ENCODE data around the gene SPNS3.
A peak's percentile ranks its signal among the peaks of the same experiment; 100 is the strongest.

SPNS3 gene, protein sequence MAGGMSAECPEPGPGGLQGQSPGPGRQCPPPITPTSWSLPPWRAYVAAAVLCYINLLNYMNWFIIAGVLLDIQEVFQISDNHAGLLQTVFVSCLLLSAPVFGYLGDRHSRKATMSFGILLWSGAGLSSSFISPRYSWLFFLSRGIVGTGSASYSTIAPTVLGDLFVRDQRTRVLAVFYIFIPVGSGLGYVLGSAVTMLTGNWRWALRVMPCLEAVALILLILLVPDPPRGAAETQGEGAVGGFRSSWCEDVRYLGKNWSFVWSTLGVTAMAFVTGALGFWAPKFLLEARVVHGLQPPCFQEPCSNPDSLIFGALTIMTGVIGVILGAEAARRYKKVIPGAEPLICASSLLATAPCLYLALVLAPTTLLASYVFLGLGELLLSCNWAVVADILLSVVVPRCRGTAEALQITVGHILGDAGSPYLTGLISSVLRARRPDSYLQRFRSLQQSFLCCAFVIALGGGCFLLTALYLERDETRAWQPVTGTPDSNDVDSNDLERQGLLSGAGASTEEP

DNA sequence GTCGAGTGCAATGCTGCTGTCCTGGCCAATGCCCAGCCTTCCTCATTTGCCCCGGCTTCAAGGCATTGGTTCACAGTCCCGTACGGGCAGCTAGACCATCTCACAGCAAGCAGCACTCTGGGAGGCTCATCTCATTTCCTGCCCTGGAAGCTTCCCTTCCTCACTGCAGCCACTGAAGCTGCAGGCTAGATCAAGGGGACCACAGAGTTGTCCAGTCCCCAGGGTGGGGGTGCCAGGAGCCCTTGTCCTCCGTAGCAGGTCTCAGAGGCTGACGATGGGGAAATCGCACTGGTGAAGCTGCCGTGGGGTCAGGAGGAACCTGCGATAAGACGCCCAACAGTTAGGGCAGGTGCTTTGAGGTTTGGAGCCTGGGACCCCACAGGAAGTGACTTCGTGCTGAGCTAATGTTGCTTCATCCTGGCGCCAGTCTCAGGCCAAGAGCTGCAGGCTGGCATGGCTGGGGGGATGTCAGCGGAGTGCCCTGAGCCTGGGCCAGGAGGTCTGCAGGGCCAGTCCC is at the start of gene SPNS3:
TSS of gene SPNS3 (plus strand) at position 426 of the 517 bp plus-strand sequence. CDS start at position 454, 28 bp downstream.
- DNase-seq, result peak; percentile 21

DNA sequence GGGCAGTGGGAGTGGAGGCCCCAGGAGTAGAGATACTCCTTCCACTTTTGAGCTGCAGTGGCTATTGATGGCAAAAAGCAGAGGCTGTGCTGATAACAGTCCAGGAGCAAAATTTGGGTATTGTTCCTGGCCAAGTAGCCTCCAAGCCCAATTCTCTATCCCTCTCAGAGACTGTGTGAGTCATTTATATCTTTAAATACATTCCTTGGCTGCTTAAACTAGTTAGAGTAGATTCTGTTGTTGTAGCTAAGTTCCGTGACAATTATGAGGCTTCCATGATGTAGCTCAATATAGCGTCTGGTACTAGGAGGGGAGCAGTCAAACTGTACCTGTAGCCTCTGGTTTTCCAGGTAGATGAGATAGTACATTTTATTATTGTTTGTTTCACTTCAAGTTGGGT is 47.3 kb upstream of the SPNS3 start:
- DNase-seq, result no peak

DNA sequence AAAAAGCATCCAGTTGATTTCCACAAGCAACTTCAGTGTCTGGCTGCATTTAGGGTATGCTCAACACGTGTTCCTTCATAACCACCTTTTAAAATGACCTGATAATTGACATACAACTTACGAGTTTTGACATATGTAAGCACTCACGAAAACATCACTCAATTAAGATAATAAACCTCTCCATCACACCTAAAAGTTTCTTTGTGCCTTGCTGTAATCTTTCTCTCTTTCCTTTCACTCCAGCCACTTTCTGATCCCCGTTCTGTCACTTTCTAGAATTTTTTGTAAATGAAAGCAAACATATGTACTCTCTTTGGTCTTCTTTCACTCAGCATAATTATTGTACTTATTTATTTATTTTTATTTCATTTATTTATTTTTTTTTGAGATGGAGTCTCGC is 46.6 kb upstream of the SPNS3 start:
- DNase-seq, result no peak

DNA sequence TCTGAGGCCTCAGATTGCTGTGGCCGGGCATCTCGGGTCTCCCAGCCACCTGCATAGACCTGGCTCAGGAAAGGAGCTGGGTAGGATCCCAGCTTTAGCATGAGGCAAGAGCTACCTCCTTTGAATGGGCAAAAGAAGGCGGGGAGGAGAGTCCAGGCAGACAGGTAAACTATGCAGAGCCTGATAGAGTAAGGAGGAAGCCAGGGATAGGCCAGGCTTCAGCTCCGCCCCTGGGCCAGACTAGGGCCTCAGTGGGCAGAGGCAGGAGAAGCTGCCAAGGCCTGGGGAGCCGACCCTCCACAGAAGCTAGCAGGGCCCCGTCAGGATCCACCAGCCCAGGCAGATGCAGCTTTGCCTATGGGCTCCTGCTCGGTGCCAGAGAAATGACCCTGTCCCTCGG is 44.7 kb upstream of the SPNS3 start:
- no peak for DNase-seq

DNA sequence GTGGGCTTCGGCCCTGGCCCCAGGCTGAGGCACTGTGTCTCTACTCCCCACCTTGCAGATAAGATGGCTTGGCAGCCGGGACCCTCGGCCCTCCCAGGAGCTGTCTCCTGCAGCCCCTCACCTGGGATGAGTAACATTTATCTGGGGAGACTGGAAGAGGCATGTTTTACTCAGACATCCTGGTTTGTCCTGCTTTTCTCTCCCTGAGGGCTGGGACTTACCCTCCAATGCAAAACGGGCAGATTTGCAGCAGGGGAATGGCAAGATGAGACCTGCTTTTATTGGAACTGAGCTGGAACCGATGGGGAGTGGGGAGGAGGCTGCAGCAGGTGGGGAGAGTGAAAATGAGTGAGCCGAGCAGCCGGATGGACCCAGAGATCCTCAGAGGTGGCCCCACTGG is 39.9 kb upstream of the SPNS3 start:
- DNase-seq, result no peak

DNA sequence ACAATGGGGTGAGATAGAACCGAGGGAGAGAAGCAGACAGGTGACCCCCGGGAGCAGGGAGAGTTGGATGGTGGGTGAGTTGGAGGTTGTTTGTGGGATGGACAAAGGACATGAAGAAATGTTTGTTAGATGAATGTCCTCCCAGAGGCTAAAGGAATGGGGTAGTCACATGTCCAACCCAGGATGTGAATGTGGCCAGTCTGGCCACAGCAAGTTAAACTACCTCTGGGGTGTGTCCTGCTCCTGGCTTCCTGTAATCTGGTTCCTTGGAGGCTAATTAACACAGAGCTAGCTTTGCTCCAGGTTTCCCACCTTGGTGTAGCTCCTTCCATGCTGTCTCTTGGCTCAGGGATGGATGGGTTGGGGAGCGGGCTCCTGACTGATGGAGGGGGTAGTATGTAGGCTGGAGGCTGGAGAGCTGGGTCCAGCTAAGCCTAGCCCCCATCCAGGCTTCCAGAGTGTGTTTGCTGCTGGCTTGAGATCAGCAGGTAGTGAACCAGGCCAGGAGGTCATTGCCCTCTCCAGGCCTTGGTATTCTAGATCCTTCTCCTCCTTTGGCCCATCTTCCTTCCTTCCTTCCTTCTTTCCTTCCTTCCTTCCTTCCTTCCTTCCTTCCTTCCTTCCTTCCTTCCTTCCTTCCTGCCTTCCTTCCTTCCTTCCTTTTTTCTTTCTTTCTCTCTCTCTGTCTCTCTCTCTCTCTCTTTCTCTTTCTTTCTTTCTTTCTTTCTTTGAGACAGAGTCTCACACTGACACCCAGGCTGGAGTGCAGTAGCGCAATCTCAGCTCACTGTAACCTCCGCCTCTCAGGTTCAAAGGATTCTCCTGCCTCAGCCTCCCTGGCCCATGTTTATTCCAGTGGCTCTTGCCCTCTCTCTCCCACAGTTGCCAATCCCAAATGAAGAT is 39.3 kb upstream of the SPNS3 start:
- DNase-seq, result no peak

DNA sequence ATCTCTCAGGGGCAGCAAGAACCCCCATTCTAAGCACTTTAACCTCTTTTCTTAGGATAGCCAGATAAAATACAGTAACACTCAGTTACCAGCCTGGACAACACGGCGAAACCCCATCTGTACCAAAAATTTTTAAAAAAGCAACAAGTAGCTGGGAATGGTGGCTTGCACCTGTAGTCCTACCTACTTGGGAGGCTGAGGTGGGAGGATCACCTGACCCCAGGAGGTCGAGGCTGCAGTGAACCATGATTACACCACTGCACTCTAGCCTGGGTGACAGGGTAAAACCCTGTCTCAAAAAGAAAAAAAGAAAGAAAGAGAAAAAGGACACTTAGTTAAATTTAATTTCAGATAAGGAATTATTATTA is 38.6 kb upstream of the SPNS3 start:
- no peak for DNase-seq

DNA sequence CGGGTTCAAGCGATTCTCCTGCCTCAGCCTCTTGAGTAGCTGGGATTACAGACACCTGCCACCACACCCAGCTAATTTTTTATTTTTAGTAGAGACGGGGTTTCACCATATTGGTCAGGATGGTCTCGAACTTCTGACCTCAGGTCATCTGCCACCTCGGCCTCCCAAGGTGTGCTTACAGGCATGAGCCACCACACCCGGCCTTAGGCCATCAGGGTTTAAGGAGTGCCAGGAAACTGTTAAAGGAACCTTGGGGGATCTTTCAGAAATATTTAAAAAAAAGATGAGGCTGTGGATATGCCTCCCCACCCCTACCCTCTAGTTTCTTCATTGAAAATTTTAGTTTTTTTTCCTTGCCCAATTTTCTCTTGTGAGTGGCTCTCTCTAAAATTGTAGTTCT is 35.9 kb upstream of the SPNS3 start:
- no peak for DNase-seq

DNA sequence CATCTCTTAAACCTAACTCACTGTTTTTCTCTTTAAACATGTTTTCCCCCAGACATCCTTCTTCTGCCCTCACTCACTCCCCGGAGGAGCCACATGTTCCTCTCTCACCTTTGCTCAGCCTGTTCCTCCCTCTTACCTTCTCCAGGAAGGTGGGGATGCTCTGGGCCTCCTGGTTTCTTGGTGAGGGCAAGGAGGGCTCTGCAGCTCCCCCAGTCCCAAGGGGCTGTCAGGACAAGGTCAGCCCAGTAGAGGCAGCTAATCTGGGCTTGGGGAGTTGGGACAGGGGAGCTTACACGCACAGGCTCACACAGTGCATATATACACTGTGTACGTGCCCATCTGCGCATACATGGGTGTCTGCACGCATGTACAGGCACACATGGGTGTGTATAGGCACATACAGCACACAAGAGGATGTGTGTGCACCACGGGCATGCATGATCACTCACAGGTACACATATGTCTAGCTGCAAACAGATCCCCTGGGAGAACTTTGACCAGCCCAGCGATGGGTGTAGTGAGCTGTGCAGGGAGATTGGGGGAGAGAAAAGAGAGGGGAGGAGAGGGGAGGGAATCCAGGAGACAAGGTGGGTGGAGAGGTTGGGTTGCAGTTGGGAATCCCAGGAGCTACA is 28.6 kb upstream of the SPNS3 start:
- DNase-seq, result no peak

DNA sequence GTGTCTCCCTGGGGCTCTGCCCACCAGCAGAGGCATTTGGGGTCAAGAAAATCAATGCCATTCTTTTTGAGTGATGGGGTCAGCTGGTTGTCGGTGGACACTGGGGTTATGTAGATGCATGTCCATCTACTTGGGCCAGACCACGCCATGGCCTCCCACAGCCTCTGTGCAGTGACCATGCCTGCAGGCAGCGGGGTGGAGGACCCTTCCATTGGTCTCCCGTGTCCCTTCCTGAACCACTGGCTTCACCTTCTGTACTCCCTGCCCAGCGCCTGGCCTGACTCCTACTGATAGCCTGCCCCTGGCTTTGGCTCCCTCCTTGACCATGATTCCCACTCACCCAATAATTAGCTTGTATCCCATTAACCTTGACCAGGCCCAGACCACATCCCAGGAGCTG is 28.0 kb upstream of the SPNS3 start:
- DNase-seq, result no peak

DNA sequence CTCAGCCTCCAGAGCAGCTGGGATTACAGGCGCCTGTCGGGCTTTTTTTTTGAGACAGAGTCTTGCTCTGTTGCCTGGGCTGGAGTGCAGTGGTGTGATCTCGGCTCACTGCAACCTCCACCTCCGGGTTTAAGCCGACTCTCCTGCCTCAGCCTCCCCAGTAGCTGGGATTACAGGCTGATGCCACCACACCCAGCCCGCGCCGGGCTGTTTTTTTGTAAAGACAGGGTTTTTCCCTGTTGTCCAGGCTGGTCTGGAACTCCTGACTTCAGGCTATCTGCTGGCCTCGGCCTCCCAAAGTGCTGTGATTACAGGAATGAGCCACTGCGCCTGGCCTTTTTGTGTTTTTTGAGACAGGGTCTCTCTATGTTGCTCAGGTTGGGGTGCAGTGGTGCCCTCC is 27.4 kb upstream of the SPNS3 start:
- no peak for DNase-seq

DNA sequence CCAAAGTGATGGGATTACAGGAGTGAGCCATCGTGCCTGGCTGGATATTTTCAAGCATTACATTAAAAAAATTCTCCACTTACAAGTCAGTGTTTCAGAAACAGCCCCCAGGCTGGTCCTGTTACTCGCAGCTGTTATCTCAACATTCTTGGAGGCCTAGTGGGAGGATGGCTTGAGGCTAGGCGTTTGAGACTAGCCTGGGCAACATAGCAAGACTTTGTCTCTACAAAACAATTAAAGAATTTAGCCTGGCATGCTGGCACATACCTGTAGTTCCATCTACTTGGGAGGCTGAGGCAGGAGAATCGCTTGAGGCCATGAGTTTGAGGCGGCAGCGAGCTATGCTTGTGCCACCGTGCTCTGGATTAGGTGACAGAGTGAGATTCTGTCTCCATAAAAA is 26.5 kb upstream of the SPNS3 start:
- DNase-seq, result no peak

DNA sequence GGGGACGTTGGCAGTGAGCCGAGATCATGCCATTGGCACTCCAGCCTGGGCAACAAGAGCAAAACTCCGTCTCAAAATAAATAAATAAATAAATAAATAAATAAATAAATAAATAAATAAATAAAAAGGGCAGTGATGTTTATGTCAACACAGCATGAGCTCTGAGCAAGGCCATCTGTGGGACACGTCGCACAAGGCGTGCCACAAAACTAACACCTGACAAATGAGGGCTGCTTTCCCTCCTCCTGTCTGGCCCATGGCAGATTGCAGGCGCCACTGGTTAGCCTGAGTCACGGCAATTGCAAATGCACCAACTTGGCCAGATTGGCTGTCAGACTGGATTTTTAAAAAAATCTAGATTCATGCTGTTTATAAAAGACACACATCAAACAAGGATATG is 25.9 kb upstream of the SPNS3 start:
- DNase-seq, result no peak

DNA sequence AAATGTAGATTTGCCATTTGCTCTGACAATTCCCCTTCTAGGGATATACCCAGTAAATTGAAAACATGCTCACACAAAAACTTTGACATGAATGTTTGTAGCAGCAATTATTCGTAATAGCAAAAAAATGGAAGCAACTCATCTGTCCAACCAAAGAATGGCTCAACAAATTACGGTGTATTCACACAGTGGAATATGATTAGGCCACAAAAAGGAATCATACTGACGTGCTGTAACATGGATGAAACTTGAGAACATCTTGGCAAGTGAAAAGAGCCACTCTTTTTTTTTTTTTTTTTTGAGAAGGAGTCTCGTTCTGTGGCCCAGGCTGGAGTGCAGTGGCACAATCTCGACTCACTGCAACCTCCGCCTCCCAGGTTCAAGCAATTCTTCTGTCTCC is 24.1 kb upstream of the SPNS3 start:
- no peak for DNase-seq

DNA sequence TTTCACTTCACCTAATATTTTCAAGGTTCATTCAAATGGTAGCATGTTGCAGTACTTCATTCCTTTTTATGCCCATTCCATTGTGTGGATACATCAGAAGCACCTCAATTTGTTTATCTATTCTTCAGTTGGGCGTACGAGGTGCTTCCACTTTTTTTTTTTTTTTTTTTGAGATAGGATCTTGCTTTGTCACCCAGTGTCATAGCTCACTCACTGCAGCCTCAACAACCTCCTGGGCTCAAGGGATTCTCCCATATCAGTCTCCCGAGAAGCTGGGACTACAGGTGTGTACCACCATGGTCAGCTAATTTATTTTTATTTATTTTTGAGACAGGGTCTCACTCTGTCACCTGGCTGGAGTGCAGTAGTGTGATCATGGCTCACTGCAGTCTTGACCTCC is 22.5 kb upstream of the SPNS3 start:
- DNase-seq, result no peak

DNA sequence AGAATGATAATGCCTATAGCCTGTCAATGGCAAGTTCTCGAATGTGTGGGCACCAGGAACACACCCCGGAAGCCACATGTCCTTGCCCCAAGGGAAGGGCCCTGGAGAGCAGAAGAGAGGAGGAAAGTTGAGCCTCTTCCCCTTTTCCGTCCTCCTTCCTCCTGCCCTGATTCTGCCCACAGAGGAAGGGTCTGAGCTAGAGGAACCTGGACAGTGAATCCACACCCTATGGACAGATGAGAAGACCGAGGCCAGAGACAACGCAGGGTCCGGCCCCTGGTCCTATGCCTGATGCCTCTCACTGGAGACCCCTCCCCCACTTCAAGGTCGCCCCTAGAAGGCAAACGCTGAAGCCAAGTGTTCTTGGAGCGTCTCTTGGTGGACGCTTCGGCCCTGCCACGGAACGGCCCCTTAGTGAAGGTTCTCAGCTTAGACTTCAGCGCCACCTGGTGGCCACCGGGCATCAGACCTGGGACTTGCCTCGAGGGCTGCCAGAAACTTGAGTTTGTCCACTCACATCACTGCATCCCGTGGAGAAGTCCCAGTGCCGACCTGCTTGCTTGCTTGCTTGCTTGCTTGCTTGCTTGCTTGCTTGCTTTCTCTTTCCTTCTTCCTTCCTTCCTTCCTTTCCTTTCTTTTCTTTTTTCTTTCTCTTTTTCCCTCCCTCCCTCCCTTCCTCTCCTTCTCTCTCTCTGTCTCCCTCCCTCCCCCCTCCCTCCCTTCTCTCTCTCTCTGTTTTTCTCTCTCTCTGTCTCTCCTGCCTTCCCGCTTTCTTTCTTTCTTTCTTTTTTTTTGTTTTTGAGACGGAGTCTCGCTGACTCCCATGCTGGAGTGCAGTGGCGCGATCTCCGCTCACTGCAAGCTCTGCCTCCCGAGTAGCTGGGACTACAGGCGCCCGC is 20.6 kb upstream of the SPNS3 start:
- peak; percentile 91 for DNase-seq

DNA sequence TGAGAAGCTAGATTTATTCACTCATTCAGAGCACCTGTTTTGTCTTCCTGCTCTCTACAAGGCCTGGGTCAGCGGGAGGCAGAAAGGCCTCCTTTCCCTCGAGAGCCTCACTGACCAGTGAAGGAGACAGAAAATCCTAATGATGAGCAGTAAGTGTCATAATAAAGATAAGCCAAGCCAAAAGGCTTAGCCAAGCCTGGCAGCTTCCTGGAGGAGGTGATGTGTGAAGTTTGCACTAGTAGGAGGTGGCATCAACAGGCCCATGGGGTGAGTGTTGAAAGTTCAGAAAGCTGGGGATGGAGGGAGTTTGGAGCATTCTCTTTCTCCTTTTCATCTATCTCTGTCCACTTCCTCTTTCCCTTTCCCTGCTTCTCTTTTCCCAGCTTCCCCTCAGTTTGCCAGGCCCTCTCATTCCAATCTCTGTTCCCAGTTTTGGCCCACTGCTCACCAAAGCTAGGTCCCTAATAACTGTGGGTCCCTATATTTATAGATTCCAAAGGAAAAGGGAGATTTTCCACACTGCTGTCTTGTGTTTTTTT is 16.5 kb upstream of the SPNS3 start:
- no peak for DNase-seq

DNA sequence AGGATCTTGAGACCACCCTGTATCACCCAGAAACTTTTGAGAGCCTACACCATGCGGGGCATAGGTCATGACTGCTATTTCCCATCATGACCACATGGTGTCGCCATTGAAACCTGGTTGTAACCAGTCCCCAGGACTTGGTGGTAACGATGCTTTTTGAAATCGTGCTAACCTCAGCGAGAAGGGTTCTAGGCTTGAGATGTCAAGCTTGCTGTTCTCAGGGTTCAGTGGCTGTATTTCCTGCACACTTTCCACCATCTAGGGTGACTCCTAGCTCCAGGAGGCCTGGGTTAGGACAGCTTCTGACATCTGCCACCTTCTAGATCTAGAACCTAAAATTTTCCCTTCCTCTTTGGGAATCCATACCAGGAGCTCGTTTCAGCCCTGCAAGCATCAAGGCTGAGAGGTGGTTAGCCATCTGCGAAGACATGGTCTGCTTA is 13.0 kb upstream of the SPNS3 start:
- DNase-seq, result peak; percentile 56

DNA sequence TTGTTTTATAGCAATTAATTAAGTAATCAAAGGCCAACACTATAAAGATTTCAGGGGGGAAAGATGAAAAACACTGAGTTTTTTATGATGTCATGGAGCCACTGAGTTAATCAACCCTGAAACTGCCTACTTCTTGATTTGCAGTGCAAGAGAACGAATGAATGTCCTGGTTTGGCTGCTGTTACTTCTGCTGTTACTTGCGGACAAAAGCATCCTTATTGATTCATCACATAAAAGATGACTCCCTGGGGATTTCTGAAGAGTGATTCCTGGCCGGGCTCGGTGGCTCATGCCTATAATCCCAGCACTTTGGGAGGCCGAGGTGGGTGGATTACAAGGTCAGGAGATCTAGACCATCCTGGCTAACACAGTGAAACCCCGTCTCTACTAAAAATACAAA is 10.9 kb upstream of the SPNS3 start:
- DNase-seq, result no peak

DNA sequence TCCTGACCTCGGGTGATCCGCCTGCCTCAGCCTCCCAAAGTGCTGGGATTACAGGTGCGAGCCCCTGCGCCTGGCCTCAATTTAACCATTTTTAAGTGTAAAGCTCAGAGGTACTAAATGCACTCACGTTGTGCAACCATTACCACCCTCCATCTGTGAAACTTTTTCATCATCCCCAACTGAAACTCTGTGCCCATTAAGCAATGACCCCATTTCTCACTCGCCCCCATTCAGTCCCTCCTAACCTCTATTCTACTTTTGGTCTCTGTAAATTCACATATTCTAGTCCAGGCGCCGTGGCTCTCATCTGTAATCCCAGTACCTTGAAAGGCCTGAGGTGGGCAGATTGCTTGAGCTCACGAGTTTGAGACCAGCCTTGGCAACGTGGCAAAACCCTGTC is 8.3 kb upstream of the SPNS3 start:
- no peak for DNase-seq

DNA sequence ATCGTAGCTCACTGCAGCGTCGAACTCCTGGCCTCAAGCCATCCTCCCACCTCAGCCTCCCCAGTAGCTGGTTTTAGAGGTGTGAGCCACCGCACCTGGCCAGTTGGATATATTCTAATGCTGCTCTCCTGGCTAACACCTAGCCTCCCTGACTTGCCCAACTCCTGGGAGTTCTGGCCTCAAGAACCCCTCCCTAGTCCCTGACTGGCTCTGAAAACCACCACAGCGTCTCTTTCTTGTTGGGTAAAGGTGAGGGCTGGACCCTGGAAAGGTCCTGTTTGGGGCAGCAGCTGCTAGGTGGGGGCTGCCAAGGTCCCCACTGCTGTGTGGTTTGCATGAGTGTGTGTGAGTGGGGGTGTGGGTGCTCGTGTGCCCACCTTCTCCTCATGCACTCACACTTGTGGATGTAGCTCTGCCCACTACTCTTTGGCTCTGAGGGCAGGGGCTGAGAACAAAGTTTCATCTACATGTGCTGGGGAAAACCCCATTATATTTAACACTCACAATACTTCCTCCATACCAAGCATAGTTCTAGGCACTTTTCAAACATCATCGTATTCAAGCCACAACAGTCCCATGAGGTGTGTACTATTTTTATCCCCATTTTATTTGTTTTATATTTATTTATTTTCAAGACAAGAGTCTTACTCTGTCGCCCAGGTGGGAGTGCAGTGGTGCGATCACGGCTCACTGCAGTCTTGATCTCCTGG is 7.1 kb upstream of the SPNS3 start:
- no peak for DNase-seq

All from activated naive CD4-positive, alpha-beta T cell treated with Interleukin-2 at 50 U/mL for 16 hours (primary cell).